ENCODE data around the gene CYBB. TPM values are rescaled to one million over a fixed set of nuclear protein-coding genes. Genes with fewer than 3 reads are reported as not detected.

Gene CYBB
- total RNA-seq, 1 donor from 2014 or later, result 420 TPM

GRCh38 chrX:37818031-37818430 lies 38.2 kb downstream of the CYBB start:
- H3K4me3 ChIP-seq, result no peak overlapping the region
- ATAC-seq, result no peak
- DNase-seq, result no peak
- H3K36me3 ChIP-seq, result no peaks in the 10 kb centered on the region
- no peaks in the 10 kb centered on the region for H3K9me3 ChIP-seq
- H3K27me3 ChIP-seq (ENCODE audit: low read depth), result no peaks in the 10 kb centered on the region
- TF ChIP-seq, protein P1, sequence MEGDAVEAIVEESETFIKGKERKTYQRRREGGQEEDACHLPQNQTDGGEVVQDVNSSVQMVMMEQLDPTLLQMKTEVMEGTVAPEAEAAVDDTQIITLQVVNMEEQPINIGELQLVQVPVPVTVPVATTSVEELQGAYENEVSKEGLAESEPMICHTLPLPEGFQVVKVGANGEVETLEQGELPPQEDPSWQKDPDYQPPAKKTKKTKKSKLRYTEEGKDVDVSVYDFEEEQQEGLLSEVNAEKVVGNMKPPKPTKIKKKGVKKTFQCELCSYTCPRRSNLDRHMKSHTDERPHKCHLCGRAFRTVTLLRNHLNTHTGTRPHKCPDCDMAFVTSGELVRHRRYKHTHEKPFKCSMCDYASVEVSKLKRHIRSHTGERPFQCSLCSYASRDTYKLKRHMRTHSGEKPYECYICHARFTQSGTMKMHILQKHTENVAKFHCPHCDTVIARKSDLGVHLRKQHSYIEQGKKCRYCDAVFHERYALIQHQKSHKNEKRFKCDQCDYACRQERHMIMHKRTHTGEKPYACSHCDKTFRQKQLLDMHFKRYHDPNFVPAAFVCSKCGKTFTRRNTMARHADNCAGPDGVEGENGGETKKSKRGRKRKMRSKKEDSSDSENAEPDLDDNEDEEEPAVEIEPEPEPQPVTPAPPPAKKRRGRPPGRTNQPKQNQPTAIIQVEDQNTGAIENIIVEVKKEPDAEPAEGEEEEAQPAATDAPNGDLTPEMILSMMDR (IDR thresholded peaks at IDR 0.05), result no peak
- no peak overlapping the region for H3K27ac ChIP-seq
- intact Hi-C loops (cut with DNase I), result no loop called here
- H3K4me1 ChIP-seq, result no peaks in the 10 kb centered on the region

GRCh38 chrX:37820646-37821045 lies 40.8 kb downstream of the CYBB start:
- intact Hi-C loops (cut with DNase I), result no loop called here
- TF ChIP-seq, protein P1 (IDR thresholded peaks at IDR 0.05), result no peak
- H3K4me3 ChIP-seq, result no peak overlapping the region
- H3K27ac ChIP-seq, result no peak overlapping the region
- no peaks in the 10 kb centered on the region for H3K27me3 ChIP-seq (ENCODE audit: low read depth)
- H3K4me1 ChIP-seq, result peaks cover 10% of the 10 kb centered on the region
- DNase-seq, result no peak
- no peaks in the 10 kb centered on the region for H3K9me3 ChIP-seq
- H3K36me3 ChIP-seq, result no peaks in the 10 kb centered on the region
- no peak for ATAC-seq

GRCh38 chrX:37824491-37825214 lies 44.8 kb downstream of the CYBB start:
- H3K4me3 ChIP-seq, result no peak overlapping the region
- H3K9me3 ChIP-seq, result no peaks in the 10 kb centered on the region
- H3K4me1 ChIP-seq, result peaks cover 10% of the 10 kb centered on the region
- ATAC-seq (peak in 1 of 2 donors; percentile 53), DNase-seq (no peak)
- H3K27ac ChIP-seq, result no peak overlapping the region
- no peaks in the 10 kb centered on the region for H3K36me3 ChIP-seq
- intact Hi-C loops (cut with DNase I), result no loop called here
- TF ChIP-seq, protein P1 (IDR thresholded peaks at IDR 0.05), result no peak
- no peaks in the 10 kb centered on the region for H3K27me3 ChIP-seq (ENCODE audit: low read depth)

GRCh38 chrX:37825215-37825842 lies 45.5 kb downstream of the CYBB start:
- no peak overlapping the region for H3K27ac ChIP-seq
- H3K4me3 ChIP-seq, result no peak overlapping the region
- TF ChIP-seq, protein P1 (IDR thresholded peaks at IDR 0.05), result peak; percentile 70
- peak; percentile 43 to 76 for ATAC-seq
- H3K27me3 ChIP-seq (ENCODE audit: low read depth), result no peaks in the 10 kb centered on the region
- H3K9me3 ChIP-seq, result no peaks in the 10 kb centered on the region
- no peaks in the 10 kb centered on the region for H3K36me3 ChIP-seq
- peak; percentile 36 for DNase-seq
- intact Hi-C loops (cut with DNase I), result no loop called here
- peaks cover 10% of the 10 kb centered on the region for H3K4me1 ChIP-seq

- ATAC-seq, result no peak
- no peaks in the 10 kb centered on the region for H3K36me3 ChIP-seq
- intact Hi-C loops (cut with DNase I), result no loop called here
Observed at GRCh38 chrX:37829721-37830120, 49.9 kb downstream of the CYBB start.

More at GRCh38 chrX:37829721-37830120, 49.9 kb downstream of the CYBB start:
- no peak overlapping the region for H3K27ac ChIP-seq
- H3K4me1 ChIP-seq, result peaks cover 7% of the 10 kb centered on the region
- H3K9me3 ChIP-seq, result no peaks in the 10 kb centered on the region
- H3K4me3 ChIP-seq, result no peak overlapping the region
- no peak for DNase-seq
- no peaks in the 10 kb centered on the region for H3K27me3 ChIP-seq (ENCODE audit: low read depth)
- TF ChIP-seq, protein P1 (IDR thresholded peaks at IDR 0.05), result no peak

All from lower lobe of right lung (tissue), 2 donors.